Stomach (tissue), 9 donors: ENCODE results near the gene CRYL1. TPM values are rescaled to one million over a fixed set of nuclear protein-coding genes. Genes with fewer than 3 reads are reported as not detected.

Experiments used
- DNase-seq, 2 donors: peaks; one replicate each; pipeline versions ENCODE4 v3.0.0 to v3.0.0-alpha.2; 2013 to 2019
- H3K27ac ChIP-seq, 5 donors: fragments of 200-600 bp in 4 of 5; sonication (generic) in 4 of 5; one replicate each; pipeline ENCODE4 v1.5.1; 2013 to 2019; ENCODE audit warnings: mild to moderate bottlenecking in 1 of 5, moderate library complexity in 1 of 5
- H3K27me3 ChIP-seq, 3 donors: fragments of 200-600 bp; sonication (generic); one replicate each; pipeline ENCODE4 v1.5.1; 2017 to 2019; ENCODE audit warnings: mixed run types in 1 of 3
- H3K36me3 ChIP-seq, 4 donors: fragments of 200-600 bp; sonication (generic); 1 replicate in 3 of 4; 2 replicates in 1 of 4; pipeline ENCODE4 v1.5.1; 2016 to 2019
- H3K4me1 ChIP-seq, 4 donors: fragments of 200-600 bp; sonication (generic); one replicate each; pipeline ENCODE4 v1.5.1; 2016 to 2019
- H3K4me3 ChIP-seq, 4 donors: fragments of 200-600 bp; sonication (generic) in 3 of 4; one replicate each; pipeline ENCODE4 v1.5.1; 2016 to 2019; ENCODE audit warnings: mild to moderate bottlenecking in 1 of 4
- H3K9me3 ChIP-seq, 4 donors: fragments of 200-600 bp; sonication (generic); one replicate each; pipeline ENCODE4 v1.5.1; 2016 to 2019
- CTCF ChIP-seq, 7 experiments: fragments of 450-650 bp in 4 of 7; fragments of 200-600 bp in 3 of 7; sonication (generic) in 3 of 7; IDR thresholded peaks; one replicate each; pipeline ENCODE4 v1.5.1; 2016 to 2019; ENCODE audit warnings: antibody characterized with exemption in 7 of 7, control low read depth in 2 of 7, mild to moderate bottlenecking in 1 of 7
- EP300 ChIP-seq: sonication (generic); formaldehyde crosslinking; IDR thresholded peaks from one replicate; pipeline ENCODE4 v1.6.1; 2017; ENCODE audit warnings: antibody characterized with exemption
- POLR2A ChIP-seq, 4 donors: fragments of 450-650 bp; IDR thresholded peaks; one replicate each; pipeline ENCODE4 v1.6.1; 2016; ENCODE audit warnings: antibody characterized with exemption in 4 of 4, control low read depth in 2 of 4, mild to moderate bottlenecking in 1 of 4, moderate library complexity in 1 of 4
- POLR2AphosphoS5 ChIP-seq, 3 donors: sonication (generic); formaldehyde crosslinking; IDR thresholded peaks; one replicate each; pipeline ENCODE4 v1.6.1; 2016; ENCODE audit warnings: antibody characterized with exemption in 3 of 3
- WGBS, 5 donors: extraction: QIAGEN DNeasy Blood & Tissue Kit in 3 of 5; methylation state at CpG; one replicate each; pipeline versions ENCODE4 v1.1.5 to v1.1.7; 2013 to 2018; 5-methylcytosine and 5-hydroxymethylcytosine counted together
- intact Hi-C: fragments of 100-400 bp; cut with DNase I; formaldehyde crosslinking; loops from one replicate; pipeline ENCODE4 v1.15.1; 2023; ENCODE audit warnings: low total_unique reads
- polyA plus RNA-seq, 3 donors: library from polyadenylated mRNA; stranded (reverse); fragments of 200-250 nt; gene quantifications; one replicate each; pipeline ENCODE4 v1.2.3, GENCODE V29; 2013
- total RNA-seq, 5 donors: library from RNA; depleted of rRNA; stranded (reverse); fragments of >200 nt; gene quantifications; one replicate each; pipeline versions ENCODE4 v1.1.0 to v1.2.3, GENCODE V29; 2014 to 2016
- donor health status: healthy with polysubstance abuse.
- donor health status: Bipolar disorder and iron deficiency.
- donor health status: healthy.

Gene CRYL1
- total and polyA plus RNA-seq, 8 donors, result 11.6 to 112 (median 38.0) TPM

GRCh38 chr13:20426766-20427448, 98.8 kb downstream of the CRYL1 start:
- no peak for DNase-seq
- intact Hi-C loops, result no loop called here
- Histone ChIP-seq H3K27ac (no peak overlapping the region), H3K9me3 (no peaks in the 10 kb centered on the region), H3K4me1 (no peaks in the 10 kb centered on the region), H3K27me3 (no peaks in the 10 kb centered on the region), H3K4me3 (no peak overlapping the region), H3K36me3 (peaks cover 8 to 68% (median 57%) of the 10 kb centered on the region in 4 donors)
- 78 to 88% (median 82%) methylated on average over 11 of the region's 11 CpGs for WGBS, 5 donors
- TF ChIP-seq POLR2A (IDR thresholded peaks at IDR 0.05), result no peak
- TF ChIP-seq POLR2AphosphoS5 (IDR thresholded peaks at IDR 0.05), result no peak

- no peak overlapping the region for H3K27ac ChIP-seq
- 84 to 93% (median 91%) methylated on average over 7 of the region's 7 CpGs for WGBS, 5 donors
- H3K9me3 ChIP-seq, result no peaks in the 10 kb centered on the region
- H3K4me3 ChIP-seq, result no peak overlapping the region
- intact Hi-C loops, result no loop called here
- peaks cover 2 to 57% (median 46%) of the 10 kb centered on the region in 4 donors for H3K36me3 ChIP-seq
- H3K4me1 ChIP-seq, result no peaks in the 10 kb centered on the region
- no peaks in the 10 kb centered on the region for H3K27me3 ChIP-seq
- no peak for TF ChIP-seq EP300
- TF ChIP-seq POLR2A (IDR thresholded peaks at IDR 0.05), result no peak
- TF ChIP-seq CTCF (IDR thresholded peaks at IDR 0.05), result no peak
- TF ChIP-seq POLR2AphosphoS5 (IDR thresholded peaks at IDR 0.05), result no peak
- DNase-seq, result no peak
Measured at GRCh38 chr13:20425819-20426219, 99.8 kb downstream of the CRYL1 start.

GRCh38 chr13:20424949-20425348, 100.7 kb downstream of the CRYL1 start:
- peak in 1 of 2 donors; percentile 55 for DNase-seq

GRCh38 chr13:20424559-20424852, 101.2 kb downstream of the CRYL1 start:
- 78 to 86% (median 80%) methylated on average over 7 to 8 of the region's 8 CpGs for WGBS, 5 donors
- H3K27ac ChIP-seq, result no peak overlapping the region
- peaks cover 0 to 6% (median 3%) of the 10 kb centered on the region in 4 donors for H3K4me1 ChIP-seq
- DNase-seq, result no peak
- no peaks in the 10 kb centered on the region for H3K27me3 ChIP-seq
- TF ChIP-seq CTCF (IDR thresholded peaks at IDR 0.05) (no peak), POLR2AphosphoS5 (IDR thresholded peaks at IDR 0.05) (no peak), POLR2A (IDR thresholded peaks at IDR 0.05) (no peak), EP300 (no peak)
- no peaks in the 10 kb centered on the region for H3K9me3 ChIP-seq
- intact Hi-C loops, result no loop called here
- peaks cover 2 to 44% (median 35%) of the 10 kb centered on the region in 4 donors for H3K36me3 ChIP-seq
- H3K4me3 ChIP-seq, result no peak overlapping the region

More at GRCh38 chr13:20424949-20425348, 100.7 kb downstream of the CRYL1 start:
- 74 to 90% (median 82%) methylated on average over 12 of the region's 12 CpGs for WGBS, 5 donors
- Histone ChIP-seq H3K4me3 (no peak overlapping the region), H3K4me1 (peaks cover 0 to 5% (median 2%) of the 10 kb centered on the region in 4 donors), H3K27me3 (no peaks in the 10 kb centered on the region), H3K36me3 (peaks cover 2 to 48% (median 39%) of the 10 kb centered on the region in 4 donors), H3K9me3 (no peaks in the 10 kb centered on the region), H3K27ac (no peak overlapping the region)
- TF ChIP-seq POLR2A (IDR thresholded peaks at IDR 0.05), result no peak
- intact Hi-C loops, result no loop called here

GRCh38 chr13:20422362-20422761, 103.3 kb downstream of the CRYL1 start:
- TF ChIP-seq CTCF (IDR thresholded peaks at IDR 0.05) (no peak), POLR2A (IDR thresholded peaks at IDR 0.05) (no peak), POLR2AphosphoS5 (IDR thresholded peaks at IDR 0.05) (no peak), EP300 (no peak)
- no peaks in the 10 kb centered on the region for H3K27me3 ChIP-seq
- DNase-seq, result no peak
- H3K27ac ChIP-seq, result no peak overlapping the region
- no peaks in the 10 kb centered on the region for H3K9me3 ChIP-seq
- H3K4me1 ChIP-seq, result peaks cover 0 to 6% (median 3%) of the 10 kb centered on the region in 4 donors
- no peak overlapping the region for H3K4me3 ChIP-seq
- 57 to 88% (median 75%) methylated on average over 4 of the region's 4 CpGs for WGBS, 5 donors
- intact Hi-C loops, result no loop called here
- H3K36me3 ChIP-seq, result peaks cover 2 to 37% (median 36%) of the 10 kb centered on the region in 4 donors
